Suppressor macrophage treated with lipopolysaccharide for 1 hour (primary cell): ENCODE results near the gene NAA38.

ENCODE experiments used
- DNase-seq, 3 donors: peaks; one replicate each; pipeline ENCODE4 v3.0.0-alpha.2; 2020 to 2022

NAA38 gene

DNA sequence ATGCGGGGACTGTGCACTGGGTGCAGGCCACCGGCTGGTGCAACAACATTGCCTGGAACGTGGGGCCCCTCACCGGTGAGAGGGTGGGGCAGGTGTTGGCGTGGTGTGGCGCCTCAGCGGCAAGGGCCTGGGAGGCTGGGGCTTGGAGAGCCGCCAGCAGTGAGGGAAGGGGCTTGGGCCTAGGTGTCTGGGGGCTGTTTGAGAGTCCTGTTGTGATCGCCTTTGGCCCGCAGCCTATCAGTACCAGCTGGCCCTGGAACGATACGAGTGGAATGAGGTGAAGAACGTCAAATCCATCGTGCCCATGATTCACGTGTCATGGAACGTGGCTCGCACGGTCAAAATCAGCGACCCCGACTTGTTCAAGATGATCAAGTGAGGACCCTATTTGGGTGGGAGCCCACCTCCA, 5.1 kb downstream of the NAA38 start:
- DNase-seq: no peak

DNA sequence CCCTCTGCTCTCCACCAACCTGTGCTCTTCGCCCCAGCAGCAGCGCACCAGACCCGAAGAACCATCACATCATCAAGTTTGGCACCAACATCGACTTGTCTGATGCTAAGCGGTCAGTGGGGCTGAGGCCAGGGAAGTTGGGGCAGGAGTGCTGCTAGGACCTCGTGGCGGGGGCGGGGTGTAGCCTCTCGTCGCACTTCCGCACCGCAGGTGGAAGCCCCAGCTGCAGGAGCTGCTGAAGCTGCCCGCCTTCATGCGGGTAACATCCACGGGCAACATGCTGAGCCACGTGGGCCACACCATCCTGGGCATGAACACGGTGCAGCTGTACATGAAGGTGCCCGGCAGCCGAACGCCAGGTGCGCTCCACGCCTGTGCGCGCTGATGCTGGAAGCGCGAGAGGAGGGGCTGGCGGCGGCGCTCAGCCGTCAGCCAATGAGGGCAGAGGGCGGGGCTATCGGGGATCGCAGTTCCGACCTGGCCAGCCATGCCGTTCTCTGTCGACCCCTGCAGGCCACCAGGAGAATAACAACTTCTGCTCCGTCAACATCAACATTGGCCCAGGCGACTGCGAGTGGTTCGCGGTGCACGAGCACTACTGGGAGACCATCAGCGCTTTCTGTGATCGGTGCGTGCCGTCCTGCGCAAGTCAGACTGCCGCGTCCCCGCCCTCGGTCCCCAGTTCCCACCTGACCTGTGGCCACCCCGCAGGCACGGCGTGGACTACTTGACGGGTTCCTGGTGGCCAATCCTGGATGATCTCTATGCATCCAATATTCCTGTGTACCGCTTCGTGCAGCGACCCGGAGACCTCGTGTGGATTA, 5.7 kb downstream of the NAA38 start:
- peak; percentile 89 to 93 (median 92) for DNase-seq

DNA sequence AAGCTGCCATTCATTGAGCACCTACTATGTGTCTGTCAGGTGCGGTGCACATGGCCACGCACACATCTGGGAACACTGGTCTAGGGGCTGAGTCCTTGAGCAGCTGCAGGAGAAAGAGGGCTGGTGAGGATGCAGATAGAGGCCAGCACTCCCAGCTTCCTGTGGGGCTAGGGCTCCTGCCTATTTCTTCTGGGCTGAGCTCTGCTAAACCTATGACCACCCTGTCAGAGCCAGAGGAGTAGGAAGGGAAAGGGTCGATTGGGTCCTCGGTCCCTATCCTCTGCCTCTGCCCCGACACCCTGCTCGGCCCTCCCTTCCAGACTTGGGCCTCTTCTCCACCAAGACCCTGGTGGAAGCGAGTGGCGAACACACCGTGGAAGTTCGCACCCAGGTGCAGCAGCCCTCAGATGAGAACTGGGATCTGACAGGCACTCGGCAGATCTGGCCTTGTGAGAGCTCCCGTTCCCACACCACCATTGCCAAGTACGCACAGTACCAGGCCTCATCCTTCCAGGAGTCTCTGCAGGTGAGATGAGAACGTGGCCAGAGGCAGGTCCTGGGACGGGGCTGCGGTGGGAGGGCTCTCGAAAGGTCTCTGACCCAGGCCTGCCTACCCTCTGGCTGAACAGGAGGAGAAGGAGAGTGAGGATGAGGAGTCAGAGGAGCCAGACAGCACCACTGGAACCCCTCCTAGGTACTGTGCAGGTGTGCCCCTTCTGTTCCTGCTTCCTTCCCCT, 6.5 kb downstream of the NAA38 start:
- DNase-seq: peak in 1 of 3 donors; percentile 4

DNA sequence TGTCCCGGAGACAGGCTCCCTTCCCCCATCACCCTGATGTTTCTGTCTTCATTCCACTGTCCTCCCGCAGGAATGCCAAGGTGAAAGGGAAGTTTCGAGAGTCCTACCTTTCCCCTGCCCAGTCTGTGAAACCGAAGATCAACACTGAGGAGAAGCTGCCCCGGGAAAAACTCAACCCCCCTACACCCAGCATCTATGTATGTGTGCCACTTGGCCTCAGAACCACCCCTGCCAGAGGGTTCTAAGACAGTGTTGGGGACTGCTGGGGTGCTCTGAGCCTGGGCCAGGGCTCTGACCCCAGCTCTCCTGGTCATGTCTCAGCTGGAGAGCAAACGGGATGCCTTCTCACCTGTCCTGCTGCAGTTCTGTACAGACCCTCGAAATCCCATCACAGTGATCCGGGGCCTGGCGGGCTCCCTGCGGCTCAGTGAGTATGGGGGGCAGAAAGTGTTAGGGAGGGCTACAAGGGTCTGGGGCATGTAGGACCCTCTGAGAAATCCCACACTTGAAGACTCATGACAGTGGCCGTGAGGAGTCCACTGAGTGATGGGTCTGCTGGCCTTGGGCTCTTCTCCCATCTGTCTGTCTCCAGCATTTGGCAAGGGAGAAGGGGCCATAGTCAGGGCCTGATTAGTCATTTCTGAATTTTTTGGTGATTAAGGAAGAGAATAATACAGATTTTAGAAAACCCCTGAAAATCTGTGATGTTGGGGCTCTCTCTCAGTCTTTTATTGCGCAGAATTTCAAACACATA, 7.4 kb downstream of the NAA38 start:
- peak; percentile 3 to 48 (median 46) for DNase-seq

DNA sequence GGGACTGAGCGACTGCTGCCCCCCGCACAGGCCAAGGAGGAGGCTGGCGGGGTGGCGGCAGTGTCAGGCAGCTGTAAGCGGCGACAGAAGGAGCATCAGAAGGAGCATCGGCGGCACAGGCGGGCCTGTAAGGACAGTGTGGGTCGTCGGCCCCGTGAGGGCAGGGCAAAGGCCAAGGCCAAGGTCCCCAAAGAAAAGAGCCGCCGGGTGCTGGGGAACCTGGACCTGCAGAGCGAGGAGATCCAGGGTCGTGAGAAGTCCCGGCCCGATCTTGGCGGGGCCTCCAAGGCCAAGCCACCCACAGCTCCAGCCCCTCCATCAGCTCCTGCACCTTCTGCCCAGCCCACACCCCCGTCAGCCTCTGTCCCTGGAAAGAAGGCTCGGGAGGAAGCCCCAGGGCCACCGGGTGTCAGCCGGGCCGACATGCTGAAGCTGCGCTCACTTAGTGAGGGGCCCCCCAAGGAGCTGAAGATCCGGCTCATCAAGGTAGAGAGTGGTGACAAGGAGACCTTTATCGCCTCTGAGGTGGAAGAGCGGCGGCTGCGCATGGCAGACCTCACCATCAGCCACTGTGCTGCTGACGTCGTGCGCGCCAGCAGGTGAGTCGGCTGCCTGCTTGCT, 8.1 kb downstream of the NAA38 start:
- DNase-seq: peak in 1 of 3 donors; percentile 1

DNA sequence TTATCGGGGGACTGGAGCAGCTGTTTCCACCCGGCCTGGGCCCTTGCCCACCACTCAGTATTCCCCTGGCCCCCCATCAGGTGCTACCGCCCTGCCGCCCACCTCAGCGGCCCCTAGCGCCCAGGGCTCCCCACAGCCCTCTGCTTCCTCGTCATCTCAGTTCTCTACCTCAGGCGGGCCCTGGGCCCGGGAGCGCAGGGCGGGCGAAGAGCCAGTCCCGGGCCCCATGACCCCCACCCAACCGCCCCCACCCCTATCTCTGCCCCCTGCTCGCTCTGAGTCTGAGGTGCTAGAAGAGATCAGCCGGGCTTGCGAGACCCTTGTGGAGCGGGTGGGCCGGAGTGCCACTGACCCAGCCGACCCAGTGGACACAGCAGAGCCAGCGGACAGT, 8.6 kb downstream of the NAA38 start:
- no peak for DNase-seq

DNA sequence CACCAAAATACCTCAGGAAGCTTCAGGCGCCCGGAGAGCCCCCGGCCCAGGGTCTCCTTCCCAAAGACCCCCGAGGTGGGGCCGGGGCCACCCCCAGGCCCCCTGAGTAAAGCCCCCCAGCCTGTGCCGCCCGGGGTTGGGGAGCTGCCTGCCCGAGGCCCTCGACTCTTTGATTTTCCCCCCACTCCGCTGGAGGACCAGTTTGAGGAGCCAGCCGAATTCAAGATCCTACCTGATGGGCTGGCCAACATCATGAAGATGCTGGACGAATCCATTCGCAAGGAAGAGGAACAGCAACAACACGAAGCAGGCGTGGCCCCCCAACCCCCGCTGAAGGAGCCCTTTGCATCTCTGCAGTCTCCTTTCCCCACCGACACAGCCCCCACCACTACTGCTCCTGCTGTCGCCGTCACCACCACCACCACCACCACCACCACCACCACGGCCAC, 9.2 kb downstream of the NAA38 start:
- DNase-seq: peak in 1 of 3 donors; percentile 1

DNA sequence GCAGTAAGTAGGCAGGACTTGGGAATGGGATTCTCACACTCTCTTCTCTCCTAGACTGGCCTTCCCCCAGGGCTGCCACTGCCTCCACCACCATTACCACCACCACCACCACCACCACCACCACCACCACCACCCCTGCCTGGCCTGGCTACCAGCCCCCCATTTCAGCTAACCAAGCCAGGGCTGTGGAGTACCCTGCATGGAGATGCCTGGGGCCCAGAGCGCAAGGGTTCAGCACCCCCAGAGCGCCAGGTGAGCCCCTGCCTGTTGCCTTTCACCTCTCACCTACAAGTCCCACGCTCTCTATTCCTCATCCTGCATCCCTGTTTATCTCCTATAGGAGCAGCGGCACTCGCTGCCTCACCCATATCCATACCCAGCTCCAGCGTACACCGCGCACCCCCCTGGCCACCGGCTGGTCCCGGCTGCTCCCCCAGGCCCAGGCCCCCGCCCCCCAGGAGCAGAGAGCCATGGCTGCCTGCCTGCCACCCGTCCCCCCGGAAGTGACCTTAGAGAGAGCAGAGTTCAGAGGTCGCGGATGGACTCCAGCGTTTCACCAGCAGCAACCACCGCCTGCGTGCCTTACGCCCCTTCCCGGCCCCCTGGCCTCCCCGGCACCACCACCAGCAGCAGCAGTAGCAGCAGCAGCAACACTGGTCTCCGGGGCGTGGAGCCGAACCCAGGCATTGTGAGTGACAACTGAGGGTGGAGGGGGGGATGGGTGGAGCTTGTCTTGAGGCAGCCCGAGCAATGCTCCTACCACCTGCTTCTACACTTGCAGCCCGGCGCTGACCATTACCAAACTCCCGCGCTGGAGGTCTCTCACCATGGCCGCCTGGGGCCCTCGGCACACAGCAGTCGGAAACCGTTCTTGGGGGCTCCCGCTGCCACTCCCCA, 10.3 kb downstream of the NAA38 start:
- DNase-seq: peak in 1 of 3 donors; percentile 3

DNA sequence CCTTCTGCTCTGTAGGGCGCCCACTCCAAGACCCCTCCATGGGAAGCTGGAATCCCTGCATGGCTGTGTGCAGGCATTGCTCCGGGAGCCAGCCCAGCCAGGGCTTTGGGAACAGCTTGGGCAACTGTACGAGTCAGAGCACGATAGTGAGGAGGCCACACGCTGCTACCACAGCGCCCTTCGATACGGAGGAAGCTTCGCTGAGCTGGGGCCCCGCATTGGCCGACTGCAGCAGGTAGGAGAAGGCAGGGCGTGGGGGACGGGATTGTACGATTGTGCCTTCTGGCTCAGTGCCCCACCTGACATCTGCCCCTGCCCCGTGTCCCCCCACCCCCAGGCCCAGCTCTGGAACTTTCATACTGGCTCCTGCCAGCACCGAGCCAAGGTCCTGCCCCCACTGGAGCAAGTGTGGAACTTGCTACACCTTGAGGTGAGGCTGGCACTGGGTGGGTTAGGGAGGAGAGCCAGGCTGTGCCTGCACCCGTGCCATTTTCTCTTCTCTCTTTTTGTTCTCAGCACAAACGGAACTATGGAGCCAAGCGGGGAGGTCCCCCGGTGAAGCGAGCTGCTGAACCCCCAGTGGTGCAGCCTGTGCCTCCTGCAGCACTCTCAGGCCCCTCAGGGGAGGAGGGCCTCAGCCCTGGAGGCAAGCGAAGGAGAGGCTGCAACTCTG, 11.2 kb downstream of the NAA38 start:
- DNase-seq: peak in 1 of 3 donors; percentile 2

DNA sequence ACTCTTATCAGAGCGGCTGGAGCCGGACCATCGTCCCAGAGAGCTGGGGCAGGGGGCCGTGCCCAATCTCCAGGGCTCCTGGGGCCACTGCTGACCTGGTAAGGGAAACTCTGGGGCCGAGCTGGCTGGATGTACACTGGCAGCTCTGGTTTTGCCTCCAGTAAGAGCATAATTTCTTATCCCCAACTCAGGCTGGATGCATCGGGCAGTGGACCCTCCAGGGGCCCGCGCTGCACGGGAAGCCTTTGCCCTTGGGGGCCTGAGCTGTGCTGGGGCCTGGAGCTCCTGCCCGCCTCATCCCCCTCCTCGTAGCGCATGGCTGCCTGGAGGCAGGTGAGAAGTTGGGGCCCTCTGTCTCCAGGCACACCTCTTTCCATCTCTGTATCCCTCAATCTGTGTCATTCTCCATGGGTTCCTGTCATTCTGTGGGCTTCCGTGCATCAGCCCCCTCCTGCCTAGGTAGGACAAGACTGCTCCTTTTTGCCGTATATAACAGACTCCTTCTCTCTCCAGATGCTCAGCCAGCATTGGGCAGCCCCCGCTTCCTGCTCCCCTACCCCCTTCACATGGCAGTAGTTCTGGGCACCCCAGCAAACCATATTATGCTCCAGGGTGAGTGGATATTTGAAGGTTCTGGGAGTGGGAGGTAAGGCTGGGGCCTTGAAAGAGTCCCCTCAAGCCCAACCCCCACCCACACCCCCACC, 11.8 kb downstream of the NAA38 start:
- DNase-seq: peak in 1 of 3 donors; percentile 1

DNA sequence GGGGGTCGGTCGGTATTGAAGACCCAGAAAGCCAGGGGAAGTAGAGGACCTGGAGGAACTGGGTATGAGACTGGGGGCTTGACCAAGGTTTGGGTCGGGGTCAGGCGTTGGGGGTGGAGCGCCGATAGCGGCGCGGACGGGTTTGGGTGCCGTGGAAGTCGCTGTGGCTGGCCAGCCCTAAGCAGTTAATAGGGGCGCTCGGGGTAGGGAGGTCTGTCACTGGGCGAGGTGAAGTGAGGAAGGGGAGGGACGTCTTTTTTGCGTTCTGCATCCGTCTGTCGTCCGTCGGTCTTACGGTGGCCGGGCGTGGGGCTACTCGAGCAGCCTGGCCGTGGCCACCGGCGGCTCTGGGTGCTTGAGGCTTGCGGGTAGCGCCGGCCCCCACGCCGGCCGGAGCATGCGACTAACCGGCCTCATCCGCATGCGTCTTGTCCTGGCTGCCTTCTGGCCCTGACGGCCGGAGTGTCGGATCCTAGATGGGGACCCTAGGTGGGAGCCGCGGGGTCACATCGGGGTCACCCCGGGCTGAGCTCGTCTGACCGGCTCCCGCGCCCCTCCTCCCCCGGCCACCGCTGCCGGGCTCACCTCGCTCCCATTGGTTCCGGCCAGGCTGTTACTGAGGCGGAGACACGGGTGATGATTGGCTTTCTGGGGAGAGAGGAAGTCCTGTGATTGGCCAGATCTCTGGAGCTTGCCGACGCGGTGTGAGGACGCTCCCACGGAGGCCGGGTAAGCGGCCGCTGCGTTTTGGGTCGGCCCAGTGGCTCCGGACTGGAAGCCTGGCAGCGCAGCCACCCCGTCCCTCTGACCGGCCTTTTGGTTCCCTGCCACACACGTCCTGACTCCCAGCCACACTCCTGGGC, 12.8 kb downstream of the NAA38 start:
- peak; percentile 94 to 95 (median 95) for DNase-seq

DNA sequence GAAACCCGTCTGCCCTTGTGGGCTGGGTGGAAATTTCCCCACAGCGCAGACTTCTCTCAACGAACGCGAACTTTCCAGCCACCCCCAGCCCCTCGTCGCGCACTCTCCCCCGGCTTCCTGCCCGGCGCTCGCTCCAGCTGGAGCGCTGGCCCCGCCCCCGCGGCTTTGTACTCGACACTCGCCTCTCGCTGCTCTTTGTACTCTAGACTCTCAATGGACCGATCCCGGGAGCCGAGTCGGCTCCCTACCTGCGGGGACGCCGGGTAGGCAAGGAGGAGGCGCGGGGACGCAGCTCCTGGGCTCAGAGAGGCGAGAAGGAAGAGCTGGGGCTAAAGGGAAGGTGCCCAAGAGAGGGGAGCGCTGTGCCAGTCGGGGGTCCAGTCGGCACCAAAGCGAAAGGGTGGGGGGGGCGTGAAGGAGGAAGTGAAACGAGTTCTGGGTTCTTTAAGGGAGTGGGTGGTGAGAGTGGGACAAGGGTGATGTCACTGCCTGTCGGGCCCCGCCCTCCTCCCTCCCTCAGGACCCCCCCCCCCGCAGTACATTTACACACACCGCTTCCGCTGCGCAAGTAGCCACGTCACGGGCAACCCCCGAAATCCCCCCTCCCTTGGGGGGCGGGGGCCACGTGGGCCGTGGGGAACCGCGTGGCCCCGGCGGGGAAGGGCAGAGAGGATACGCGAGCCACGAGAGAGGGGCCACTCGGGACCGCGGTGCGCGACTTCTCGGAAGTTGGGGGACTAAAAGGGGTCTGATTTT, 13.6 kb downstream of the NAA38 start:
- DNase-seq: peak; percentile 97 to 99 (median 98)

DNA sequence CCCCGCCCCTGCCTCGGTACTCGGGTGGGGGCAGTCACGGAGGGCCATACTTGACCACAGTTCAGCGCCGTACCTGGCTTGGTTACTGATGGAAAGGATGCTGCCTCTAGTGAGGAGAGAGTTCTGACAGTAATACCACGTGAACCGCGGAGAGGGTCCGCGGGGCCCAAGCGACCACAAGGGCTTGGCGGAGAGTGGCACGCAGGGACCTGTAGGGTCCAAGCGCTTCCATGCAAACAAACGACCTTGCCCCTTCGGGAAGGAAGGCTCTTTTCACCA, 14.2 kb downstream of the NAA38 start:
- no peak for DNase-seq

DNA sequence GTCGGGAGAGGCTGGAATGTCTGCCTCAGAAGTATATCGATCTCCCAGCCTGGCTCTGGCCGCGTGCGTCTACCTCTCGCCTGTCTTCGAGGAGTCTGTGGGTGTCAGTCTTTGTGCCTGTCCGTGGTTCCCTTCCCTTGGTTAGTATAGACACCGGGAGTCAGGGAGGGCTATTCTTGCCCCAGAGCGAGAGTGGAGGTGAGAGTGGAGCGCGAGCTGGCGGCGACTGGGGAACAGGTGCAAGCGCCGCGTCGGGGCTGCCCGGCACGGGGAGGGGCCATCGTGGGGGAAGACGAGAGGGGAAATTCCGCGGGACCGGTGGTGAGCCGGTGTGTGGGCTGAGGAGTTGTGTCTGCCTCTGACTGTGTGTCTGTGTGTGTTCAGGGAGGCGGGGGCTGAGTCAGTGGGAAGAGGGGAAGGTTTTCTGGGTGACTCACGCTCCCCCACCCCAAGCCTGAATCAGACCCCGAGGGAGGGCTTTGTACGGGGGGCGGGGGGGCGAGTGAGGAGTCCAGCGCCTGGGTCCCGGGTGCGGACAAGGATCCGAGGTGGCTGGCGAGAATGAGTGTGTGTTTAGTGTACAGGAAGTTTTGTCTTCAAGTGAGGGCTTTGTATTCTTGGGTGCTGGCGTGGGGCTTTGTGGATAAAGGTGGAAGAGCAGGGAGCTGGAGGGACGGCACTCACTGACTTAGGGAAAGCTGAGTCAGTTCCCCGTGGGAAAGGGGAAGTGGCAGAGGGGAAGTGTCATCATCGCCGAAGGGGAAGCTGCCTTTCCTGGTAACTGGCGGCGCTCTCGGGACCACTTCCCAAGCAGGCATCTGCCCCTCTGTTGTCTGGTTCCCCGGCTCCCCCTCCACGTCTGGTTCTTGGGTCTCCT, 14.7 kb downstream of the NAA38 start:
- peak; percentile 98 to 99 (median 99) for DNase-seq

DNA sequence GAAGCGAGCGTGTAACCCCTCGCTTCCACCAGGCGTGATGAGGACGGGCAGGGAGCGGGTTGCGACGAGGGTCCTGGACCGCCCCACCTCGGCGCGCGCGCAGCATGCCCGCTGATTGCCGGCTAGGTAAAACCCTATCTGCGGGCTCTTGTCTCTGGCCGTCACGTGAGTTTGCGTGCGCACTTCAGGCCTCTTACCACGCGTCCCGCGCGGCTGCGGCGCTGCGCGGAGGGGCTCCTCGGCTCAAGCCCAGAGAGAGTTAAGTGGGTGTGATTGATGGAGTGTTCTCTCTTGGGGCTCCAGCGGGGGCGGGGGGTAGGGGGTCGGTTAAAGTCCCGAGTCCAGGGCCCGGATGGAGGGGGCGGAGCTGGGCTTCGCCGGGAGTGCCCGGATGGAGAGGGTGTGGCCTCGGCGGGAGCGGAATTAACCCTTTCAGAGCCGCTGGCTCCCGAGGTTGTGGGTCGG, 15.4 kb downstream of the NAA38 start:
- DNase-seq: peak; percentile 94 to 96 (median 94)

DNA sequence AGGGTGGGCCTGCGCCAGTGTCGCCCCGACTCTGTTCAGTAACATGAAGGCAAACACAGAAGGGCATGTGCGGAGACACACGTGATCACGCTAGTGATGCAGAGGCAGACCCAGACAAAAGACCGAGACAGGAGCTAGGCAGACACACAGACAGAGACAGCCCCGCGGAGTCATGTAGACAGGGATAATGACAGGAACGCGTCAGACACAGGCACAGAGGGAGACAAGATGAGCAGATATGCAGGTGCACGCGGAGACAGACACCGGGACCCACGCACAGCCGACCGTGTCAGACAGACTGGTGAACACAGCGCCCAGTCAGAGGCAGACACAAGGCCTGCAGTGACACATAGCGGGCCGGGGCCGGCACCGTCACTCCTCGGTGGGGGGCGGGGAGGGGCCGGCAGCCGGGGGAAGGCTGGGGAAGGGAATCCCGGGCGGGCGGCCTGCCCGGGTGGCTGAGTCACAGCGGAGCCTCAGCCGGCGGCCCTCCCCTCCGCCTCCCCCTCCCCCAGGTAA, 15.9 kb downstream of the NAA38 start:
- peak; percentile 95 to 99 (median 97) for DNase-seq

DNA sequence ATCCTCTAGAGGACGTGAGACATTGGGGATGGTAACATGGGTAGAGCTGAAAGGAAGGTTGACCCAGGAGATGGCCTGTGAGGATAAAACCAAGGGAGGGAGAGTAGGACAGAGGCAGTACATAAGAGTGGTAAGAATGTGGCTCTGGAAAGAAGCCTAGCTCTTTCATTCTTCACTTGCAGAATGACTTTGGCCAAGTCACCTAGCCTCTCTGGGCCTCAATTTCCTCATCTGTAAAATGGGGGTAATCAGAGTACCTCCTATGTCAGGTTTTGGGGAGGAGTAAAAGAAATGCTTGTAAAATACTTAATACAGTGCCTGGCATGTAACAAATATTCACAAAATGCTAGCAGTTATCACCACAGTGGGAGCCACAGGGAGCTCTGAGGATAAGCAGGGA, 16.5 kb downstream of the NAA38 start:
- DNase-seq: no peak
